HG03159 (cell line): ENCODE results near the gene FBXL13.
"Not testable (repeated sequence)": the region's sequence is repeated elsewhere in the genome, so short reads cannot be mapped to it uniquely, and the experiment has no call there.

ENCODE experiments used
- ATAC-seq: cut with Tn5 transposase; IDR thresholded peaks from one replicate; pipeline ENCODE4 v1.9.1; 2021; ENCODE audit warnings: mild to moderate bottlenecking, moderate library complexity; ENCODE audit not compliant: unreplicated experiment

The FBXL13 gene

DNA sequence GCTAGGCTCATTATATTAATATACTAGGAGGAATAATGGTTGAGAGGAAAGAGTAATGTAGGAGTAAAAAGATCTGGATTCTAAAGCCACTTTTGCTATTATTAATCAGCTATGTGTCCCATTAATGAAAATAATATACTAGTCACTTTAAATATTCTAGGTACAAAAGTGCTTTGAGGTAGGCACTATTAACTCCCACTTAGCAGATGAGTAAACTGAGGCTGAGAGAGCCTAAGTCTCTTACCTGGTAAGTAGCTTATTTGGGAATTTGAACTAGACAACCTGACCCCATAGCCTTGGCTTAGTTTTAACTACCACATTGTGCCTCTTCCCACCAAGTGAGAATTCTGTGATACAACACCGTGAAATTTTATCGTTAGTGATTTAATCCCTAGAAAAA is 6.3 kb upstream of the FBXL13 start:
- ATAC-seq = no peak

DNA sequence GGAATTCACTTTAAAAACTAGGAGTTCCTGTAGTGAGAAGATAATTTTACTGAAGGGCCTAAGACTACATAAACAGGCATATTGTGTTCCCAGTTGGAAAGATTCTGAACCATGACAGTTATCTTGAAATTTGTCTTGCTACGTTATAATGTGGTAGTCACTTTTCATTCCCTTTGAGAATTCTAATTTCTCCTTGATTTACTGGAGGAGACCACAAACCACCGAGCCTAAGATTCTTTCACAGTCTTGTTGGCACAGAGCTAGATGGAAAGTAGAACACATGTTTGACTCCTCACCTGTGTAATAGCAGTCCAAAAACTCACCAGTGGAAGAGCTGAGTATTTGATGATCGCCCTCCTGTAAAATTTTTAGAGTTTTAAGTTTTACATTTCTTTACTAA is 5.2 kb upstream of the FBXL13 start:
- ATAC-seq = no peak

DNA sequence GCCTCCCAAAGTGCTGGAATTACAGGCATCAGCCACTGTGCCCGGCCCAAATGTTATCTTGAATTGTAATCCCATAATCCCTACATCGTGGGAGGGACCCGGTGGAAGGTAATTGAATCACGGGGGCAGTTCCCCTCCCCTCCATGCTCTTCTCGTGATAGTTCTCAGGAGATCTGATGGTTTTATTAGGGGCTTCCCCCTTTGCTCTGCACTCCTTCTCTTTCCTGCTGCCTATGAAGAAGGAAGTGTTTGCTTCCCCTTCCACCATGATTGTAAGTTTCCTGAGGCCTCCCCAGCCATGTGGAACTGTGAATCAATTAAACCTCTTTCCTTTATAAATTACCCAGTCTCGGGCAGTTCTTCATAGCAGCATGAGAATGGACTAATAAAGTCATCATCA is 3.6 kb upstream of the FBXL13 start:
- not testable (repeated sequence) for ATAC-seq

DNA sequence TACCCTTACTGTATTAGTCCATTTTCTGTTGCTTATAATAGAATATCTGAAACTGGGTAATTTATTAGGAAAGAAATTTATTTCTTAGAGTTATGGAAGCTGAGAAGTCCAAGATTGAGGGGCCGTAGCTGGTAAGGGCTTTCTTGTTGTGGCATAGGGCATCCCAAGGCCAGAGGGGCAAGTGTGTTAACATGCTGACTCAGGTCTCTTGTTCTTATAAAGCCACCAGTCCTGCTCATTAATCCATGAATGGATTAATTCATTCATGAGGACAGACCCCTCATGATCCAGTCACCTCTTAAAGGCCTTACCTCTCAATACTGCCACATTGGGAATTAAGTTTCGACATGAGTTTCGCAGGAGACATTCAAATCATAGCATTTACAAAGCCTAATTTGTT is 2.7 kb upstream of the FBXL13 start:
- ATAC-seq = no peak

DNA sequence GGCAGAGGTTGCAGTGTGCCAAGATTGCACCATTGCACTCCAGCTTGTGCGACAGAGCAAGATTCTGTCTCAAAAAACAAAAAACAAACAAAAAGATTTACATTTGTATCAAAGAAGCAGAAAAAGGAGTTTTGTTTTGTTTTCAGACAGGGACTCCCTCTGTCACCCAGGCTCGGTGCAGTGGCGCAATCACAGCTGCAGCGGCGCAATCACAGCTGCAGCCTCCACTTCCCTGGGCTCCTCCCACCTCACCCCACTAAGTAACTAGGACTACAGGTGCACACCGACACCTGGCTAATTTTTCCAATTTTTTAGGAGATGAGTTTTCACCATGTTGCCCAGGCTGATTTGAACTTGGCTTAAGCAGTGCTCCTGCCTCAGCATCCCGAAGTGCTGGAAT is 2.2 kb upstream of the FBXL13 start:
- ATAC-seq = no peak

DNA sequence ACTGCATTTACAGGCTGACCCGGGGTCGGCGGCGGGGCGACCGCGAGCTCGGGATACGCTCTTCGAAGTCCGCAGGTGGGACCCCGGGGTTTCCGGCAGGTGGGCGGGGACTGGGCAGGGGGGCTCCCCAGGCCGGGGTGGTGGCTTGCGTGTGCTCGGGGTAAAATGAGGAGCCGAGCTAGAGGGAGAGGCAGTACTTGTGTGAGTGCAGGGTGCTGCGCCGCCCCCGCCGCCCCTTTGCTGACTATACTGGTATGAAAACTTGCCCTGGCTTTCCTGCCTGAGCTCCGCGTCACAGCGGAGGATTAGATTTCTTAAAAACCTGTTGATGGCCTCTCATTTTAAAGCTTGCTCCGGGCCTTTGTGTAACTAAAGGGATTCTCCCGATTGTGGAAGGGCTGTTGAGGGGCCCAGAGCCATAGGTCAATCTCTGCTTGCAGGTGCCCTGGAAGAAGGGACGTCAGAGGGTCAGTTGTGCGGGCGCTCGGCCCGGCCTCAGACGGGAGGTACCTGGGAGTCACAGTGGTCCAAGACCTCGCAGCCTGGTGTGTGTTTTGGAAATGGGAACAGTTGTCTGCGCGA is 832 bp upstream of the FBXL13 start:
- peak; percentile 49 for ATAC-seq

DNA sequence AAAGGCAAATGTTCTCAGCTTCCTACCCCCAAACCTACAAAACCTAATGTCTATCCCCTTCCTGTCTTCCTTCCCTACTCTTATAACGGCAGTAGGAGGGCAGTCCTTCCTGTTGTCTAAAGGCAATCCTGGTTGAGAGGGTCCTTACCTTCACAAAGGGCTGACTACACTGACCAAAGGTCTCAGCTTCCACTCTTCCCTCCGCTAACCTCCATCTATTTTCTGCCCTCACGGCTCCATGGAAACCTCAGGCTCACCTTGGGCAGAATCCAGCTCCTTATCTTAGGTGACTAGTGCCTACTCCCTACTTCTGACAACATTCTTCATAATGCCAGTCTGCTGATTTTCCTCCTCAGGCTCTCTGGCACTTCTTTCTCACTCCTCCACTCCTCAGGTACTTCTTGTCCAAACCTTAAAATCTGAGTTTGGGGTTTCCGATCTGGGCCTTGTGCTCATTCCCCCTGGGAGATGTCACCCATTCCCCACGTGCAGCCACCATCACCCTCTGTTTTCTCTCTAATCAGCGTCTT is 542 bp downstream of the FBXL13 start:
- no peak for ATAC-seq

DNA sequence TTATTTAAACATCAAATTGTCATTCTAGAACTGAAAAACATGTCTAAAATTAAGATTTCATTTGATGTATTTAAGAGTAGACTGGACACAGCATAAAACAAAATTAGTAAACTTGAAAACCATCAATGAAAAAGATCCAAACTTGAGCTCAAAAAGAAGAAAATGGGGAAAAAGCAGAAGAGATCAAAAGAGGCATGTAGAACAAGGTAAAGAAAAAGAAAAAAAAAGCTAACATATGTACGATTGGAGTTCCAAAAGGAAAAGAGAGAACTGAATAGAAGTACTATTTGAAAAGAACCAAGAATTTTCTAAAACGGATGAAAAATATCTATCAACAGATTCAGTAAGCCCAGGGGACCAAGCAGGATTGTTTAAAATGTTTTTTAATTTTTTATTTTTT is 3.6 kb downstream of the FBXL13 start:
- ATAC-seq = no peak

DNA sequence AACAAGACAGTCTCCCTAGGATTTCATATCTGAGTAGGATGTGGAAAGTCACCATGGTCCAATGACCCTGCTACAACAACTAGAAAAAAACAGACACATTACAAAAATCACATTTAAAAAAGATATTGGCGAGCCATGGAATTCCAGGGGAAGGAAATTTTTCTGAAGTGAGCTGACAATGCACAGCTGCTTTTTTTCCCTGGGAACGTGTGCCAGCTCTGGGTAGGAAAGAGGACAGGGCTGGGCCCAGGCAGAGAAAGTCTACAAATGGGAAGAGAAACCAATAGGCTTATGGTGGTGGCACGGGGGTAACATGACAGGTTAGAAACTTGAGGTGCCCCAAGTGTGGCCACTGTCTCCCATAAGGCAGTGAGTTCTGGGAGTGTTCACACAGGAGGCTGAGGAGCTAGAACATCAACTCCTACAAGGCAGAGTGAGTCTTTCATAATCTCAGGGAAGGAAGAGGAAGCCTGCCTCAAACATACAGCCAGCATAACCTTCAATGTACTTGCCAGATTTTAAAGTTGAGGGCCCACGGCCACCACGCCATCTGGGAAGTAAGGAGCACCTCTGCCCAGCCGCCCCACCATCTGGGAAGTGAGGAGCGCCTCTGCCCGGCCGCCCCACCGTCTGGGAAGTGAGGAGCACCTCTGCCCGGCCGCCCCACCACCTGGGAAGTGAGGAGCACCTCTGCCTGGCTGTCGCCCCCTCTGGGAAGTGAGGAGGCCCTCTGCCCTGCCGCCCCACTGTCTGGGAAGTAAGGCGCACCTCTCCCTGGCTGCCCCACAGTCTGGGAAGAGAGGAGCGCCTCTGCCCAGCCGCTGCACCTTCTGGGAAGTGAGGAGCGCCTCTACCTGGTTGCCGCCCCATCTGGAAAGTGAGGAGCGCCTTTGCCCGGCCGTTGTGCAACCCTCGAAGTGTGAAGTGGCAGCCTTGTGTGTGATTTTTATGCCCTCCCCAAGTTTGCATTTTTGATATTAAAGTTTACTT is 5.9 kb downstream of the FBXL13 start:
- ATAC-seq = no peak

DNA sequence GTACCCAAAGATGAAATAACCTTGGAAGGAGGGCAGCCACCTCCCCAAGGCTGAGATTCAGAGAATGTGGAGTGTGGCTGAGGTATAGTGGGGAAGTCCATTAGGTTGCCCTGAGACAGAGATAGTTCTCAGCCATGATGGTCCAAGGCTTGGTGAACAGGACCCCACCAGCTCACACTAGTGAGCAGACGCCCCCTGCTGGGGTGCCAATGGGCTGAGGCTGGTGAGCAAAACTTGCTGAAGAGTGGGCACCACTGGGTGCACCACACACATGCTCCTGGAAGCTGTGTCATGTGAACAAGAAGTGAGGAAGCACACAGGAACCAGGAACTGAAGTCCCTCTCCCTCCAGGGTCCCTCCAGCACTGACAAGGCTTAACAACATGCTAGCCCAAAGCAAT is 8.9 kb downstream of the FBXL13 start:
- no peak for ATAC-seq

DNA sequence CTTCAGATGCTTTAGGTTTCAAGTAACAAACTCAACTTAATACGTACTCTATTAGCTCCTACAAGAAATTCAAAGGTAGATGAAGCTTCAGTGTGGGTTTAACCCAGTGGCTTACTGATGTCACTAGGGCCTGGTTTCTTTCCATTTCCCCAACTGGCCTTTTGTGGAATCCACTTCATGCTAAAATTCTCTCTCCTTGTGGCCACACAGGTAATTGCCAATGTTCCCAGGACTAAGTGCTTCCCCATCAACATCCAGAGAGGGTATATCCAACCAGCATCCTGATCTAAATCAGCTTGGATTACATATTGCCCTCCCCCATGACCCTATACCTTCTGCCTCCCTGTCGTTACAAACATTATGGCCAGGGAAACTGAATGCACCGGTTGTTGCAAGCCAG is 10.7 kb downstream of the FBXL13 start:
- ATAC-seq = no peak

DNA sequence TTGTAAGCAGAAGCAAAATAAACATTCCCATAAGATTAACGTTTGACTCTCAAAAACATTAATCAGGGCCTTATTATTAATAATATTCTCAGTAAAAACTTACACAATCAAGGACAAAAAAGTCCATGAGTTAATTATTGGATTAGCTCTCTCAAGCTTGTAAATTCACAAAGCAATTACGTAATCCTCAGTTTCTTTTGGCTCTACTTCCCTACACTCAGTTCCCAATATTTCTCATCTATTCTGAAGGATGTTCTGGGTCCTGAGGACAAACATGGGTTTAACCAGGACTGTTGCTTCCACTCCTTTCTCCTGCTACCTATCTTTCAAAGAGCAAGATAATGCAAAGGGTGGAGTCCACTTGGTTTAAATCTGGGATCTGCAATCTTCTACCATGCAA is 15.1 kb downstream of the FBXL13 start:
- ATAC-seq = no peak

DNA sequence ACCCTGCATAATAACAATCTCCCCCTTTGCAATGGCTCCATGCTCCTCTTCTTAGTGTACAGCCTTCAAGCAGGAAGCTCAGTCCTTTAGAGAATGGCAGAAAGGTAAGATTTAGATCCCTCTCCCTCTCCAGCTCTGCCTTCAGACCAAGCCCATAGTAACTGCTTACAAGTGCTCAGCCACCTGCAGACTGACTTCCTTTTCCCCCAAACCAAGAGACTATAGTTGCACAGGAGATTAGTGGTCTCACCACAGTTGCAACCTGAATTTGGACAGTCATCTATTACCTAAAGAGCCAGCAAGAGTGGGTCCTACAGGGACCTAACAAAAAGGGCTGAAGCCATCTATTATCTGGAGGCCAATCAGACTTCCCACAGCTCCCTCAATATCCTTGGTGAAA is 16.5 kb downstream of the FBXL13 start:
- ATAC-seq = no peak

DNA sequence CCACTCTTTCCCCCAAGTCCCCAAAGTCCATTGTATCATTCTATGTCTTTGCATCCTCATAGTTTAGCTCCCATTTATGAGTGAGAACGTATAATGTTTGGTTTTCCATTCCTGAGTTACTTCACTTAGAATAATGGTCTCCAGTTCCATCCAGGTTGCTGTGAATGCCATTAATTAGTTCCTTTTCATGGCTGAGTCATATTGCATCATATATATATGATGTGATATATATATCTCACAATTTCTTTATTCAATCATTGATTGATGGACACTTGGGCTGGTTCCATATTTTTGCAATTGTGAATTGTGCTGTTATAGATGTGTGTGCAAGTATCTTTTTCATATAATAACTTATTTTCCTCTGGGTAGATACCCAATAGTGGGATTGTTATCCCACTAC is 18.6 kb downstream of the FBXL13 start:
- ATAC-seq = not testable (repeated sequence)

DNA sequence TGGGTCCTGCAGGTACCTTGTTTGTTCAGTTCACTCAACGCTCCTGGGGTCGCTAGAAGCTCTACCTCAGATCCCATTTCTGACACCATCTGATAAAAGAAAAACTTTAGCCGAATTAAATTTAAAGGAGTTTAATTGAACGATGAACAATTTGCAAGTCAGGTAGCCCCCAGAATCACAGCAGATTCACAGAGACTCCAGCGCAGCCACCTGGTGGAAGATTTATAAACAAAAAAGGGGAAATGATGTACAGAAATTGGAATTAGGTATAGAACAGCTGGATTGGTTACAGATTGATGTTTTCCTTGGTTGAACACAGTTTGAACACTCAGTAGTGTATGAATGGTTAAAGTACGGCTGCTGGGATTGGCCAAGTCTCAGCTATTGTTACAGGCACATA is 23.1 kb downstream of the FBXL13 start:
- ATAC-seq = no peak

DNA sequence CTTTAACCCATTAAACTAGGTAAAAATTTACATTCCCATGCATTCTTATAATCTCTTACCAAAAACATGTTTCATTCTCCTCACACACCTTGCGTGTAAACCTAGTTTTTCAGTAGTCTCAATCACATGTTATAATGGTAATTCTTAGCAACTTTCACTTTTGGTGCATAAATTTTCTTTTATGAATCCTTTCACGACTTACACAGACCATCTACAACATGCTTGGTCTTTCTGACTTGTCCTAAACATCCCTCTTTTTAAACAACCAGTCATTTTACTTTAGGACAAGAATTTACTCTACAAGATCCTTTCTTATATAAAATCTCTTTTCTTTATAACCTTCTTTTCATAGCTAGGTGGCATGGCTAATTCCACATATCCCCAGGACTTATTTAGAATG is 25.8 kb downstream of the FBXL13 start:
- ATAC-seq = no peak

DNA sequence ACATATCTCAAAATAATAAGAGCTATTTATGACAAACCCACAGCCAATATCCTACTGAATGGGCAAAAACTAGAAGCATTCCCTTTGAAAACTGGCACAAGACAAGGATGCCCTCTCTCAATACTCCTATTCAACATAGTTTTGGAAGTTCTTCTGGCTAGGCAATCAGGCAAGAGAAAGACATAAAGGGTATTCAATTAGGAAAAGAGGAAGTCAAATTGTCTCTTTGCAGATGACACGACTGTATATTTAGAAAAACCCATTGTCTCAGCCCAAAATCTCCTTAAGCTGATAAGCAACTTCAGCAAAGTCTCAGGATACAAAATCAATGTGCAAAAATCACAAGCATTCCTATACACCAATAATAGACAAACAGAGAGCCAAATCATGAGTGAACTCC is 32.8 kb downstream of the FBXL13 start:
- ATAC-seq = not testable (repeated sequence)

DNA sequence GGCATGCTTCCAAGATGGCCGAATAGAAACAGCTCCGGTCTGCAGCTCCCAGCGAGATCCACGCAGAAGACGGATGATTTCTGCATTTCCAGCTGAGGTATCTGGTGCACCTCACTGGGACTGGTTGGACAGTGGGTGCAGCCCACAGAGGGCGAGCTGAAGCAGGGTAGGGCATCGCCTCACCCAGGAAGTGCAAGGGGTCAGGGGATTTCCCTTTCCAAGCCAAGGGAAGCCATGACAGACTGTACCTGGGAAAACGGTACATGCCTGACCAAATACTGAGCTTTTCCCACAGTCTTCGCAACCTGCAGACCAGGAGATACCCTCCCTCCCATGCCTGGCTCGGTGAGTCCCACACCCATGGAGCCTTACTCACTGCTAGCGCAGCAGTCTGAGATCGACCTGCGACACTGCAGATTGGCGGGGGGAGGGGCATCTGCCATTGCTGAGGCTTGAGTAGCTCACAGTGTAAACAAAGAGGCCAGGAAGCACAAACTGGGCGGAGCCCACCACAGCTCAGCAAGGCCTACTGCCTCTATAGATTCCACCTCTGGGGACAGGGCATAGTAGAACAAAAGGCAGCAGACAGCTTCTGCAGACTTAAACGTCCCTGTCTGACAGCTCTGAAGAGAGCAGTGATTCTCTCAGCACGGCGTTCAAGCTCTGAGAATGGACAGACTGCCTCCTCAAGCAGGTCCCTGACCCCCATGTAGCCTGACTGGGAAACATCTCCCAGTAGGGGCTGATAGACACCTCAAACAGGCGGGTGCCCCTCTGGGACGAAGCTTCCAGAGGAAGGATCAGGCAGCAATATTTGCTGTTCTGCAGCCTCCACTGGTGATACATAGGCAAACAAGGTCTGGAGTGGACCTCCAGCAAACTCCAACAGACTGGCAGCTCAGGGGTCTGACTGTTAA is 36.5 kb downstream of the FBXL13 start:
- not testable (repeated sequence) for ATAC-seq

DNA sequence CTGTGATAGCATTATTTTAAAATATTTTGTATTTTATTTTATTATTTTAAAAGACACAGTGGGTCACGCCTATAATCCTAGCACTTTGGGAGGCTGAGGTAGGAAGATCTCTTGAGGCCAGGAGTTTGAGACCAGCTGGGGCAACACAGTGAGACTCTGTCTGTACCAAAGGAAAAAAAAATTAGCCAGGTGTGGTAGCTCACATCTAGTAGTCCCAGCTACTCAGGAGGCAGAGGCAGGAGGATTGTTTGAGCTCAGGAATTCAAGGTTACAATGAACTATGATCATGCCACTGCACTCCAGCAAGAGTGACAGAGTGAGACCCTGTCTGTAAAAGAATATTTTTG is 37.1 kb downstream of the FBXL13 start:
- no peak for ATAC-seq

DNA sequence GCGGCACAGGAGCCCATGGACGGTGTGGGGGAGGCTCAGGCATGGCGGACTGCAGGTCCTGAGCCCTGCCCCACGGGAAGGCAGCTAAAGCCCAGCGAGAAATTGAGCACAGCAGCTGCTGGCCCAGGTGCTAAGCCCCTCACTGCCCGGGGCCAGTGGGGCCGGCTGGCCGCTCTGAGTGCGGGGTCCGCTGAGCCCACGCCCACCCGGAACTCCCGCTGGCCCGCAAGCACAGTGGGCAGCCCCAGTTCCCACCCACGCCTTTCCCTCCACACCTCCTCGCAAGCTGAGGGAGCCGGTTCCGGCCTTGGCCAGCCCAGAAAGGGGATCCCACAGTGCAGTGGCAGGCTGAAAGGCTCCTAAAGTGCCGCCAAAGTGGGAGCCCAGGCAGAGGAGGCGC is 40.3 kb downstream of the FBXL13 start:
- ATAC-seq = not testable (repeated sequence)

DNA sequence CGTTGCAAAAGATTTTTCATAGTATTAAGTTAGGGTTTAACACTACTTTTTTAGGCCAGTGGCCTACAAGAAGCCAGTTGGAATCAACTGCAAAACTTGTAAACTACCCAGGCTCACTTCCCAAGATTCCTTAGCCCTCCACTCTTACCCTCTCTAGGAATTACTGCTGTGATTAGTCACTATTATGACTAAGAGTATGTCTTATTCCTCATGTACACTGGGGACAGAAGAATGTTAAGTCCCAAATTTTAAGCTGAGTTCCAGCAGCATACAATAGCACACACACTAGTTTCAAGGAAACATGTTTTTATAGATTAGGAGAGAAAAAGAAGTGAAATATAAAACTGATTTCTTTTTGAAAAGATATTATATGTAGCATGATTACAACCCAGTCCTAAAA is 42.8 kb downstream of the FBXL13 start:
- ATAC-seq = no peak
